IPS DF 4.7 (cell line): Measurements from ENCODE around the gene DOP1B.
"Not testable (repeated sequence)": the region's sequence is repeated elsewhere in the genome, so short reads cannot be mapped to it uniquely, and the experiment has no call there.

ENCODE experiments used
- DNase-seq: peaks from one replicate; pipeline ENCODE4 v3.0.0-alpha.2; 2013; ENCODE audit warnings: low spot score; ENCODE audit errors: extremely low read depth

The DOP1B gene

DNA sequence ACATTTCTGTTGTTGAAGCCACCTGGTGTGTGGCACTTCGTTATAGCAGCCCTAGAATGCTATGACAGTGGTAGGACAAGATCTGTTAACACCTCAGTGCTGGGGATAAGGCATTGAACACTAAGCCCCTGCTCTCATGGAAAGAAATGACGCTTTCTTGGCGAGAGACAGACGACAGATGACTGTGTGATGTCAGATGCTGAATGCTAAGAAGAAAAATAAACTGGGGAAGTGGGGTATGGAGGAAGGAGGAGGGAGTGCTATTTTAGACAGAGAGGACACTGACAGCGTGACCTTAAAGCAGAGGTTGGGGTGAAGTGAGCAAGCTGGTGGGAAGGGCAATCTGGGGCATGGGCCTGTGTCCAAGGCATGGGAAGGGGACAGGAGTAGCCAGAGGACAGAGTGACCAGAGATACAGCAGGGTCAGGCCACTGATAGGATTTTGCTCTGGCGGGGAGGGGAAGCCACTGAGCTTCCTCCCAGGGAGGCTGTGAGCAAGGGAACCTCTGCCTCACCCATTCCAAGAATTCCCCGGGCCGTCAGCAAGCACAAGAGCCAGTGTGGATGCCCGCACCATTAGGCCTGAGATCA, 15.2 kb downstream of the DOP1B start:
- DNase-seq = no peak

DNA sequence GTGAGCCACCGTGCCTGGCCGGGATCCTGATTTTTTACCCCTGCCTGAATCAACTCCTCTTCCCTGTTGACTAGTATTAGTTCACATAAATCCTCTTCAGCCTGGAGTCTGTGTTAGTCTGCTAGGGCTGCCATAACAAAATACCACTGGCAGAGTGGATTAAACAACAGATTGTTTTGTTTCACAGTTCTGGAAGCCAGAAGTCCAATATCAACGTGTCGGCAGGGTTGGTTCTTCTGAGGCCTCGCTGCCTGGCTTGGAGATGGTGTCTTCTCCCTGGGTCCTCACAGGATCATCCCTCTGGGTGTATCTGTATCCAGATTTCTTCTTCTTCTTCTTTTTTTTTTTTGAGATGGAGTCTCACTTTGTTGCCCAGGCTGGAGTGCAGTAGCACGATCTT, 18.2 kb downstream of the DOP1B start:
- no peak for DNase-seq

DNA sequence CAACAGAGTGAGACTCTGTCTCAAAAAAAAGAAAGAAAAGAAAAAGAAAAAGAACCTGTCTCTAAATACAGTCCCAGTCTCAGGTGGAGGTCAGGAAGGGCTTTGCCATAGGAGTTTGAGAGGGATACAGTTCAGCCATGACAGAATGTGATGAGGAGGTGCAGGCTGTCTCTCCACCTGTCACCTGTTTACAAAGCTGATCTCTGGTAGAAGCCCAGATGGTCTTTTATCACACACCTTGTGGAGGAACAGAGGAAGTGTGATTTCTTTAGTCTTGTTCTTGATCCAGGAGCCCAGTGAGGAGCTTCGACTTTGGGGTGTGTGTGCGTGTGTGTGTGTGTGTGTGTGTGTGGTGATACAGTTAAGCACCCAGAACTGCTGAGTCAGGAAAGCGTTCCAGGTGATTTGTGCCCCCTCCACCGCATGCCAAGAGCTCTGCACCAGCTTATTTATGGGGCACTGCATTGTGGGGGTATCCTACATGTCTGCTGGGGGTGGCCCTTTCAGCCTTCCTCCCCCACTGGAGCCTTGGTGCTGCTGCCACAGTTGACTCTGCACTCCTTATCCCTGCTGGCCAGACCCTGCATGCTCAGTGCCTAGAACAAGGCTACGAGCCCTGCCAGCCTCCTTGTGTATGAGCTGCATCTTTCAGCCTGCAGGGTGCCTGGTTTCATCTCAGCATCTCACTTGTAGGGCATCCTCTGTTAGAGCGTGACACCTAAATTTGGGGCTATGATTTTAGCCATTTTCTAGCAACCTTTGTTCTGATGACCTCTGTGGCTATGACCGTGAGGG, 19.3 kb downstream of the DOP1B start:
- DNase-seq = no peak

DNA sequence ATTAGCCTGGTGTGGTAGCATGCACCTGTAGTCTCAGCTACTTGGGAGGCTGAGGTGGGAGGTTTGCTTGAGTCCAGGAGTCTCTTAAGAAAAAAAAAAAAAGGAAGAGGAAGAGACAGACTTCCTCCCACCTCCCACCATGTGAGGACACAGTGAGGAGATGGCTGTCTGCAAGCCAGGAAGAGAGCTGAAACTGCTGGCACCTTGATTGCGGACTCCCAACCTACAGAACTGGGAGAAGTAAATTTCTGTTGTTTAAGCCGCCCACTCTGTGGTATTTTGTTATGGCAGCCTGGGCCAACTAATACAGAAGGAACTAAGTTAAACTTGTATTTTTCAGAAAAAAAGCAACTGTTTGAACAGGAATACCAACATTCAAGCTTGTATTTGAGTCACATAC, 21.7 kb downstream of the DOP1B start:
- no peak for DNase-seq

DNA sequence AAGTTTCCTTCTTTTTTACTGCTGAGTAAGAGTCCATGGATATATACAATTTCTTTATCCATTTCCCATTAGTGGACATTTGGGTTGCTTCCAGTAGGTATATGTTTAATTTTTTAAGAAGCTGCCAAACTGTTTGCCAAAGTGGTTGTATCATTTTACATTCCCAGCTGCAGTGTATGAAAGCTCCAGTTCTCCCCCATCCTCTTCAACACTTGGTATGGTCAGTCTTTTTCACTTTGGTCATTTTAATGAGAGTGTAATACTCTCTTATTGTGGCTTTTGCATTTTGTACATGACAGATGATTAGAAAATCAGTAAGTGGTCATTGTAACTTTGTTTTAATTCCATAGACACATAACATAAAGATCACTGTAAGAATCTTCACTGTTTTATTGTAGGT, 22.5 kb downstream of the DOP1B start:
- no peak for DNase-seq

DNA sequence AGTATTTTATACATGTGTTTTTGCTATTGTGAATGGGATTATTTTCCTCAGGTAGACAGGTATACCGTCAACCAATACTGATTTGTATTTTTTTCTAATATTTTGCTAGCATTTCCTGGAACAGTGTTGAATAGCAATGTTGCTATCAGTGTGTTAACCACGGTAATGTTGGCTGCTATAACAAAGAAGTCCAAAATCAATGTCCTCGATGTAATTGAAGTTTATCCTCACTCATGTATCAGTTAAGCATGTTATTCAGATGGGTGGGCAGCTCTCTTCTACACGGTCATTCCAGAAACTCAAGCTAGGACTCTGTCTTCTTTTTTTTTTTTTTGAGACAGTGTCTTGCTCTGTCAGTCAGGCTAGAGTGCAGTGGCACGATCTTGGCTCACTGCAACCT, 24.3 kb downstream of the DOP1B start:
- DNase-seq = no peak

DNA sequence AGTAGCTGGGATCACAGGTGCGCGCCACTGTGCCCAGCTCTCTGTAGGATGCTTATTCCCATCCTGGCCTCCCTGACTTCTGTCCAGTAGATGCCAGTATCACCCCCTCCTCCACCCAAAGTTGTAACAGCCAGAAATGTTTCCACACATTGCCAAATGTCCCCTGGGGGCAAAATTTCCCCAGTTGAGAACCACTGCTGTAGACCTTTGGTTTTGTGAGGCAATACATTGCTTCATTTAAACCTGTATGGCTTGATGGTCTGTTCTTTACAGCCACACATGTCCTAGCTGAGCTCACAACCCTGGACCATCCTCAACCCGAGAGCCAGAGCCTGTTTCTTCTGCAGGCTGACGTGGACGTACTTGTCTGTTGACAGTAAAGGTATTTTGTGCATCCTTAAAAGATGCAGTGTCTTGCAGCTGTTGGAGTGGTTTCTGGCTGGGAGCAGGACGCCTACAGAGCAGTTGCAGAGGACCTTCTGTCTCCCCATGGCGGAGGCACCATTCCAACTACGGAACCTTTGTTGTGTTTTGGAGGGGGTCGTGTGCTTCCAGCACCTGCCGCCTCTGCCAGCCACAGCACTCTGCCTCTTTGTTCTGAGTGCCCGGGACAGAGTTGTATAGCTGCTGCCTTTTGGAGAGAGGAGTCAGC, 26.6 kb downstream of the DOP1B start:
- DNase-seq = no peak

DNA sequence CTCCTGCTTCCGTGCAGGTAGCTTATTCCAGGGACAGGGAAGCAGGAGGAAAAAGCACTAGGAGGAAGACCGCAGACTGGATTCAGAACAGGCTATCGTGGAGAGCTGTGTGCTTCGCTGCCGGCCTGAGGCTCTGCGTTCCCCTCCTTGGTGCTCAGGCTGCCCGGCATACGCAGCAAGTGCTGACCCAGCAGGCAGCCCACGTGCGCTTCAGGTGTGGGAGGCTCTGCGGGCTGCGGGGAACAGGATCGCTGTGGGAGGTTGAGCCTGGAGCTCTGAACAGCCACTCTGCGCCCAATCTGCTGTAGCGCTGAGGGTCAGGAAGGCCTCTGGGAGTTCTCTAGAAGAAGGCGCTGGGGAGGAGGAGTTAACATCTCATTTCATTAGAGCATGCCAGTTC, 27.9 kb downstream of the DOP1B start:
- no peak for DNase-seq

DNA sequence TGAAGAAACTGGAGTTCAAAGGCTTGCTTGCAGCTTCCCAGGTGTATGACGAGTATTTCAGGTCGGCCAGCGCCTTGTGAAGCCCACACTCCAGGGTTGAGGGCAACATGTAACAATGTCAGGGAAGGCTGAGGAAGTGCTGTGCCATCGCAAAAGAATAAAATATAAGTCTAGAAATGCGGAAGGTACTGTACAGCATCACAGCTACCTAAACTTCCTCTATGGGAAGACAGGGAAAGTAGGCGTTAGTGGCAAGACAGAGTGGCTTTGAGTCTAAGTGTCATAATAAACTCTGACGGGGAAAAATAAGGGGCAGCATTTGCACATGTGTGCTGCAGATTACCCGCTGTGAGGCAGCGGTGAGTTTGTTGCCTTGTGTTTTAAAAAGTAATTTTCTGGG, 28.9 kb downstream of the DOP1B start:
- DNase-seq = no peak

DNA sequence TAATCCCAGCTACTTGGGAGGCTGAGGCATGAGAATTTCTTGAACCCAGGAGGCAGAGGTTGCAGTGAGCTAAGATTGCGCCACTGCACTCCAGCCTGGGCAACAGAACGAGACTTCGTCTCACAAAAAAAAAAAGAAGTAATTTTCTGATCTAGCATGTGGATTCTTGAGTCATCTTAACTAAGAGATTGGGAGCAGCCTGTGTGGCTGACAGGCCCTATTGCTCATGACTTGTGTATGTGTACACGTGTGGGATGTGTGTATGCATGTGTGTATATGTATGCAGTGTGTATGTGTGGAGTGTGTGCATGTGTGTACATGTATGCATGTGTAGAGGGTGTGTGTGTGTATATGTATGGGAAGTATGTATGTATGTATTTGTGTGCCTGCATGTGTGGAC, 29.5 kb downstream of the DOP1B start:
- DNase-seq = no peak

DNA sequence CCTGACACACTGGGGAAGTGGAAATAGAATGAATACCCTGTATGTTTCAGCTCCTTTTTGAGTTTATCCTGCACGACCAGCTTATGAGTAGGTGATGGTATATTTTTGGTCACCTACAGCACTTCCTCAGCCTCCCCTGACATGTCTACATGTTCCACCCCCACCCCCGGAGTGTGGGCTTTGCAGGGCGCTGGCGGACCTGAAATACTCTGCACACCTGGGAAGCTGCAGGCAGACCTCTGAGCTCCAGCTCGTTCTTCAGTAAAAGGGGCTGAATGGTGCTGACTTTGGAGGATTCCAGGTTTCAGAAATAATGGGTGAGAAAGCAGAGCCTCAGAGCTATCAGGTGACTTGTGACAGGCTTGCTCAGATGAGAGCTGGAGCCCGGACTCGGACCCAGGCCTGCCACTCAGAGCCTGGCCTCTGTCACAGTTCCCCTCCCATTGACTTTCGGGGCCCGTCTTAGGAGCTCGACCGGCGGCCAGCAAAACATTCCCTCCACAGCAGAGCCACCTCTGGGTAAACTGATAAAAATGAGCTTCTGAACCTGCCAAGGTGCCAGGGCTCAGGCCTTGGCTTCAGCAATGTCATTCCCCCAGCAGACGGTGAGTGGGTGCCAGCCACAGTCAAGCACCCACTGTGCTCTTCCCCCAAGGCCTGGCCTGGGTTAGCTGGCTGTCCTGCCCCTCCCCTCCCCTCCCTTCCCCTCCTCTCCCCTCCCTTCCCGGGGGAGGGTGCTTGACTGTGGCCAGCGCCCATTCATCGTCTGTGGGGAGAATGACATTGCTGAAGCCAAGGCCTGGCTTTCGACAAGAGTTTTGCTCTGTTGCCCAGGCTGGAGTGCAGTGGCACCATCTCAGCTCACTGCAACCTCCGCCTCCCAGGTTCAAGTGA, 30.1 kb downstream of the DOP1B start:
- no peak for DNase-seq

DNA sequence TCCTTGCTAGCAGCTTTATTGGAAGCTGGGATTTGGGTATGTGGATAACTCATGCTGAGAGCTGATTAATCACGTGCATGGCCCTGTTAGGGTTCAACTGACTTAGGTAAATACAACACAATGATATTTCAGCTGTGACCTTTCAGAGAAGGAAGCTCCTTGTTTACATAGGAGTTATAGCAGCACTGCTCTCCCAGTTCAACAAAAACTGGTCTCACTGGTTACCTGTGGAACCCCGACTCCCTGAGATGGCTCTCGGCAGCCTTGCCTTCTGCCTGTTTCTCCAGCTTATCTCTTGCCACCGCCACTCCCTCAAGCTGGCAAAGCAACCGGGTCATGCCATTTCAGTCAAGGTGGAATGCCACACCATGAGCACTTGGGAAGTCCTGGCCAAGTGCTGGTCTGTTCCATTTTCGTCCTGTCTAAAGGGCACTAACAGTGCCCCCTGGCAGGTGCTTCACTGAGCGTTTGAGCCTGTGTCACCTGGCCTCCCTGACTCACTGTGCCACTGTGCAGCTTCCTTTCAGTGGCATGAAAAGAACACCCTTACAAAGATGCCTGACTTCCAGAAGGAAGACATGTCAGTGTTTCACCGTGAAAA, 31.6 kb downstream of the DOP1B start:
- DNase-seq = no peak

DNA sequence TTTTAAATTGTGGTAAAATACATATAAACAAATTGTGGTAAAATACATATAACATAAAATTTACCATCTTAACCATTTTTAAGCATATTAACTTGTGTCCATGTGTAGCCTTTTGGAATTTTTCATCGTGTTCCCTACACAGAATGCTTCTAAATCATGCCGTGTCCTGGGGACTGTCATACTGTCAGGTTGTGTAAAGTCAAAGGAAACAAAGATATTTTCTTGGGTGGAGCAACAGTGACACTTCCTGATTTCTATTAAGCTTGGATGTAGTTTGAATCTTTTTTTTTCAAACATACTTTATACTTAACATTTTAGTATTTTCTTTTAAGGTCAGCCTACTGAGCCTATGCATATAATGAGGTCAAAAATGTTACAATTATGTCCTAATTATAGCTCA, 32.3 kb downstream of the DOP1B start:
- DNase-seq = no peak

DNA sequence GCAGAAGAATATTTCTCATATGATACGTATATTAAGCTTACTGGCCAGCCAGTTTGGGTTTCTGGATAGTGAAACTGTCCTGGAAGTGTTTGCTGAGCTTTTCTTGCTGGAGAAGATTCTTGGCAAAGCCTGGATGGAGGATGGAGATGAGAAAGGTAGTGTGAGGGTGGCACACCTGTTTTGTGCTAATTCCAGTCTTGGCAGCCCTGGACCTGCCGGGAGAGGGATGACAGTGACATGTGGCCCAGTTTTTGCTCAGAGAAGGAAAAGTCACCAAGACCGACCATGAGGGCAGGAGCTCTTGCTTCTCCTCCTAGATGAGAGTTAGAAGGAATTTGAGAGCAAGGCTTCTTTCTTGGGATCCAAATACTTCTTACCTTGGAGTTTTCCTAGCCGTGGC, 34.1 kb downstream of the DOP1B start:
- no peak for DNase-seq

DNA sequence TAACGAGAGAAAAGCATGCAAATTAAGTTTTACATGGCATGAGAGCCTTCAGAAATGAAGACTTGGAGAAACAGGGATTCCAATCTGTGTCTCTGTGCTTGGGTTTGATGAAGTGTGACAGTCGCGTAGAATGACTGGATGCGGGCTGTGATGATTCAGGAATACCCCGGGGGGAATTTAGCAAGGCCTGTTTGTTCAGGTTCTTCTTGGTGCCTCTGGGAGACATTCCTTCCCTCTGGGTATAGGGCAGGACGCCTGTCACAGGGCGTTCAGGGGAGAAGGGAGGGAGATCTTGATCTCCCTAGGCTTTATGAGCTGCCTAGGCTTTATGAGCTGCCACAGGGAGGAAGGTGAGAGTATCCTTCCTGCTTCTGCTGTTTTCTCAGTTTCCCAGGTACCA, 36.6 kb downstream of the DOP1B start:
- no peak for DNase-seq

DNA sequence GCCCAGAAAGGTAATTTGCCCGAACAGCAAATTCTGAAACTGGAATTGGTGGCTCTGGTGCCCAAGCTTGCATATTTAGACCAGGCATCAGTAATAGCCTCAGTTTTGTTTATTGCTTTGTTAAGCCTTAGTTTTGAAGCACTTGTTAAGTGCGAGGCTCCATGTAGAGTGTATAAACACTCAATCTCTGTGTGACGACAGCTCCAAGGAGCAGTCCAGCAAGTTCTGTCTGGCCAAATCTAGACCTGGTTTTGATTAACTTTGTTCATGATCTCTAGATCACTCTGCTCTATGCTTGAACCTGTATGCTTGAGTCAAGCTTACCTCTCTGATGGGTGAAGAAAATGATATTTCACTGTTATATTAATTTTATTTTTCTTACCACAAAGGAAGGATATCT, 37.4 kb downstream of the DOP1B start:
- no peak for DNase-seq

DNA sequence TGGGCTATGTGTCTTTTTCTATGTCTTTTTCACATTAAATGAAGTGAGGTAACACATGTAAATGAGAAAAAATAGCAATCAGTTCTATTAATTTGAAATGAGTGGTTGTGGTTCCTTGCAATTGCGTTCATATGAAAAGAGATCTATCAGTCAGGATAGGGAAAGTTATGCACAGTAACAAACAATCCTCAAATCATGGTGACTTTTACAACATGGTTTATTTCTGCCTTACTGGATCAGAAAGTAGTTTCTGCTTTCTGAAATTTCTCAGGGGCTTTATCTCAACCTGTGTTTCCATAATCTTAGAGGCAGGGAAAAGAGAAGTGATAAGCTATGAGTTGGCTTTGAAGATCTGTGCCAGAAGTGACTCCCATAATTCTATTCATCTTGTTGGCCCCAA, 39.0 kb downstream of the DOP1B start:
- no peak for DNase-seq

DNA sequence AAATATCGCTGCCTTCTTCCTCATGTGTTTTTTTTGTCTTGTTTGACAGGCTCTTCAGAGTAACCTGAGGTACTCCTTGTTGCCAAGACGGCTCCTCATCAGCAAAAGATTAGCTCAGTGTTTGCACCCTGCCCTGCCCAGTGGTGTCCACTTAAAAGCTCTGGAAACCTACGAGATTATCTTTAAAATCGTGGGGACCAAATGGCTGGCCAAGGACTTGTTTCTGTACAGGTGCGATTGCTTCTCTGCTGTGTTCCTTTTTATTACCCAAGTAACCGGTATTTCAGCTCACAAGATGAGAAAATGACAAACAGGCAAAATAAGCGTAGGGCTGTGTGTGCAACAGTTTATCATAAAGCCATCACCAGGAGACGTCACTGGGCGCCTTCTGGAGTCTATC, 42.4 kb downstream of the DOP1B start:
- DNase-seq = no peak

DNA sequence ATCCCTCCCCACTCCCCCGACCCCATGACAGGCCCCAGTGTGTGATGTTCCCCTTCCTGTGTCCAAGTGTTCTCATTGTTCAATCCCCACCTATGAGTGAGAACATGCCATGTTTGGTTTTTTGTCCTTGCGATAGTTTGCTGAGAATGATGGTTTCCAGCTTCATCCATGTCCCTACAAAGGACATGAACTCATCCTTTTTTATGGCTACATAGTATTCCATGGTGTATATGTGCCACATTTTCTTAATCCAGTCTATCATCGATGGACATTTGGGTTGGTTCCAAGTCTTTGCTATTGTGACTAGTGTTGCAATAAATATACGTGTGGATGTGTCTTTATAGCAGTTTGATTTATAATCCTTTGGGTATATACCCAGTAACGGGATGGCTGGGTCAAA, 43.0 kb downstream of the DOP1B start:
- not testable (repeated sequence) for DNase-seq

DNA sequence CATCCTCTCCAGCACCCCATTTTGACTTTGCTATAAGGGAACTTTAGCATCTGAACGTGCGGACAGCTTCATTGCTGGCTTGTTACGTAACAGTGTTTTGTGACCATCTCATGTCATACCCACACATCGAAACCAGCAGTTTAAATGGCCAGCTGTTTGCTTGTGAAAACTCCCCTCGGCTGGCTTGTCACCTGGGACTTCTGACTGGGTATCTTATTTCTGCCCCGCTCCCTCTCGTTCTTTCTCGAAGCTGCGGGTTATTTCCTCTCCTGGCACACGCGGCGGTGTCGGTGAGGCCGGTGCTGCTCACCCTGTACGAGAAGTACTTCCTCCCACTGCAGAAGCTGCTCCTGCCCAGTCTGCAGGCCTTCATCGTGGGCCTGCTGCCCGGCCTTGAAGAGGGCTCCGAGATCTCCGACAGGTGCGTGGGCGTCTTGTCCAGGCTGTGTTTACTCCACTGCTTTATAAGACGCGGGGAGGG, 43.5 kb downstream of the DOP1B start:
- DNase-seq = no peak
